Measurements from ENCODE around the gene TBC1D16.

Gene TBC1D16

DNA sequence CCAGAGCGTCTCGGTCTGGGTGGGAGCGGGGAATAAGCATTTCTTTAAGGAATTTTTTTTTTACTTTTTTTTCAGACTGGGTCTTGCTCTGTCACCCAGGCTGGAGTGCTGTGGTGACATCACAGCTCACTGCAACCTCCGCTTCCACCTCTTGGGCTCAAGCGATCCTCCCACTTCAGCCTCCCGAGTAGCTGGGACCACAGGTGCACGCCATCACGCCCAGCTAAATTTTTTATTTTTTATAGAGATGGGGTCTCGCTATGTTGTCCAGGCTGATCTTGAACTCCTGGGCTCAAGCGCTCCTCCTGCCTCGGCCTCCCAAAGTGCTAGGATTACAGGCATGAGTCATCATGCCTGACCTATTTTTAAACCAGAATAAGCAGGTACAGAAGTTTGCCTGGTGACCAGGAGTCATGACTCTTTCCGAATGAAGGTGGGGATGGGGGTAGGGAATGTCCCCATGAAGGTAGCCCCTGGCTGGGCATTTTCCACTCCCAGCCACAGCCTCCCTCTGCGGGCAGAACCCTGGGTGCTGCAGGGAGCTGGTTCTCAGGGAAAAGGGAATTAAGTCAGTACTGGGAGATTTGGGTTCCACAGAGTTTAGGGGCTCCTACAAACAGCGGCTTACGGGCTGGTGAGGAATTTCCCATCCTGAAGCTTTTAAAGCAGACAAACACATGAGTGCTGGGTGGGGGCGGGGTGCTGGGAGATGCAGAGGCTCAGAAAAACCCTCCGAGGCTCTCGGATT, 48.3 kb downstream of the TBC1D16 start:
- DNase-seq, result no peak

DNA sequence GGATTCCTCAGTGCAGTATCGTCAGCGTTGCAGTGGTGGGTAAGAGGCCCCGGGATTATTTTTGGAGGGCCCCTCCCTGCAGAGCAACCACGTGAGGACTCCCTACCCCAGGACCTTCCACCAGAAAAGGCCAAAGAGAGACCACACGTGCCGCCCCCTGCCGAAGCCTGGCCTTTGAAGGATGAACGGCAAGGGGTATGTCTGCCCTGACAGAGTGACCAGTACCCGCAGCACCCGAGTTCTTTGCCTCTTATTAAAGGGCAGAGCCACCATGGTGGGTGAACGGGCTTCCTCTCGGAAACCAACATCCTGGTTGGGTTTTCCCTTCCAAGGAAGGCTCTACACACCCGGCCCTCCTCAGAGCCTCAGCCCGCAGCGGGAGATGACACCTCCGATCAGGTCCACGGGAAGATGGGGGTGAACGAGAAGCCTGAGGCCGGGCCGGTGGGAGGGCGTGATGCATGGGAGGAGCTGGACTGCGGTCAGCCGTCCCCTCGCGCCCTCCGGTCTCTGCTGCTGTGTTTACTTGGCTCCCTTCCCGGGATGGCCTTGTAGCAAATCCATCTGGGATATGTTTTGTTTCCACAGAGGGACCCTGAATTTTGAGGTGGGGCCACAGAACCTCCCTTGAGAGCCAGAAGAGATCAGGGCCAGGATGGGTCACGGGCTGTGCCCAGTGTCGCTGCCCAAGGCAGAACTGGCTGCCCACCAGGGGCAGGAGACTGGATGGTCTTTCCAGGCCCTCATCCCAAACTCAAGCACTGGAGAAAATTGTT, 49.1 kb downstream of the TBC1D16 start:
- DNase-seq, result no peak

DNA sequence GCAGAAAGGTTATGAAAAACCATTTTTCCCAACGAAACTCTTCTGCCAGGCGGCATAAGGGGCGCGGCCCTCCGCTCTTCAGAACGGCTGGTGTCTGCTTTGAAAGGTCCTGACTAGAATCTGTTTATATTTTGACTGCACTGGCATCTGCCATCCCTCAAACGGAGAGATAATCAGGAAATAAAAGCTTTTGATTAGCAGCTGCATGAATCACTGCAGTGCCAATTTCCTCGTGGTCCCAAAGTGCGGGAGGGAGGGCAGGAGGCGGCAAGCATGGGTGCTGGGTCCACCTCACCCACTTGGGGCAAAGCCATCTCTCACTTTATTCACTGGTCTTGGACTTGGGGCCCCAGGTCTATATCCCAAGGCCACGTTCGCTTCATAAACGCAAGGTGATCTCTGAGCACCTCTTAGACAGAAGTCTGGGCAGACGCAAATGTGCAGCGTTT, 49.7 kb downstream of the TBC1D16 start:
- no peak for DNase-seq

DNA sequence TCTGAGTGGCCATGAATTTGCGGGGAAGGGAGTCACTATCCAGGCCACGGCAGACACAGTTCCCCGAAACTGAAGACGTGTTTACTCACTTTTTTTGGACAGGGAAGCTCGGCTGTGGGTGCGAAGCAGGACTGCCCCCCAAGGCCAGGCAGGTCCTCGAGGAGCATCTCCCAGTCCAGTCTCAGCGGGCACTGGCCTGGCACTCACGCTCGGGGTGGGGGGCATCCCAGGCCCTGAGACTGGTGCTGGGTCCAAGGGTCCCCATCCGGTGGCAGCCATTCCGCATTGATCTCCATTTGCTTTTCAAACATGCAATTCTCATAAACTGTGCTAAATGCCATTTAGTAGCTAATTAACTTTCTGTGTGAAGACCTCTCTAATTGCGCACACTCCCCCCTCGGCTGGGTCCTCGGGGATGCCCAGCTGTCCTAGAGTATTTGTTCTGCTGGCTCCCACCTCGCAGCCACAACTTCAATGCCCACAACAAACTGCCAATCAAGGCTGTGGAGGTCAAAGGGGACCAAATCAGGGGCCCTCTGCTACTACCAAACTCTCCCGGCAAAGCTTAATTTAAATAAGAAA, 50.2 kb downstream of the TBC1D16 start:
- DNase-seq, result no peak

DNA sequence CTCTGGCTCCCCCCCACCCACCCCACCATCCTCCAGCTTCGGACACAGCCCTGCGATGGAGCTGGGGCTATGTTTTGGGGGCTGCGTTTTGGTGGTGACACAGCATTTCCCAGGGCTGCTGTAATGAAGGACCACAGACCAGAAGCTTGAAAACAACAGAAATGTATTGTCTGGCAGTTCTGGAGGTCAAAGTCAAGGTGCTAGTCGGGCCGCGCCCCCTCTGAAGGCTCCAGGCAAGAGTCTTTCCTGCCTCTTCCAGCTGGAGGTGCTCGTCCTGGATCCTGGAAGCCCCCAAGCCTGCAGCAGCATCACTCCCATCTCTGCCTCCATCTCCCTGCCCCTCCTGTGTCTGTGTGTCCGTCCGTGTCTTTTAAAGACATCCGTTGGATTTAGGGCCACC, 50.8 kb downstream of the TBC1D16 start:
- DNase-seq, result no peak

DNA sequence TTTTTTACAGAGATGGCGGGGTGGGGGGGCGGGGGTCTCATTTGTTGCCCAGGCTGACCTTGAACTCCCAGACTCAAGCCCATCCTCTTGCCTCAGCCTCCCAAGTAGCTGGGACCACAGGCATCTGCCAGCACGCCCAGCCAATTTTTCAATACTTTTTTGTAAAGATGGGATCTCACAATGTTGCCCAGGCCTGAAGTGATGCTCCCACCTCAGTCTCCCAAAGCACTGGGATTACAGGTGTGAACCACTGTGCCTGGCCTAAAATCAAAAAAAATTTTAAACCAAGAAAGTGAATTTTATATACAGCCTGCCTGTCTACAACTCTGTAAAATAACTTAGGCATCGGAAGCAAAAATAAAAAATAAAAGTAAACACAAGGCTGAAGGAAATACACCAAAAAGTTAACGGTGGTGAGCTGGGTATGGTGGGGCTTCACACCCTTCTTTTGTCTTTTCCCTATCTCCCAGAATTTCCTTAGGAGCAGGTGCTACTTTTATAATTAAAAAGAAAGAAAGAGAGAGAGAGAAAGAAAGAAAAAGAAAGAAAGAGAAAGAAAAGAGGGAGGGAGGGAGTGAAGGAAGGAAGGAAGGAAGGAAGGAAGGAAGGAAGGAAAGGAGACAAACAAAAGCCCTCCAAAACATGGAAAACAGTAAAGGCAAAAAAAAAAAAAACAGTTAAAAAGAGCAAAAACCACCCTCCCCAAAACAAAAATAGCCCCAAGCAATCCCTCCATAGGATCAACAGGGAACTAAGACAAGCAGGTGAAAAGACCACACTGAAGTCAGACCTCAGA, 51.4 kb downstream of the TBC1D16 start:
- DNase-seq, result no peak

DNA sequence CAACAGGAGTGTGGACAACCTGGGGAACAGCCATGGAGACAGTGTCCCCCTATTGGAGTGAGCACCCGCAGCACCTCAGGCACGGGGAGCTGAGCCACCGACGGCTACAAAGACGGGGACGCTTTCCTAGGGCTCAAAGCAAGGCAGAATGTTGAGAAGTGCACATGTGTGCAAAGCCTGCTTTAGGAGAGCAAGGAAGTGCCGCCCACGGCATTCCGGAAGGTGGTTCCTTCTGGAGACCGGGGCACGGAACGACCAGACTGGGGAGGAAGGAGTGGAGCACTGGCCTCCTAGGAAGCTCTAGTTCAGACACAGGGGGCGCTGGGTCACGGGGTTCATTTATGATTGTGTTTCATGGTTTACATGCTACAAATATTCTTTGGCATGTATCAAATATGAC, 52.2 kb downstream of the TBC1D16 start:
- DNase-seq, result no peak

DNA sequence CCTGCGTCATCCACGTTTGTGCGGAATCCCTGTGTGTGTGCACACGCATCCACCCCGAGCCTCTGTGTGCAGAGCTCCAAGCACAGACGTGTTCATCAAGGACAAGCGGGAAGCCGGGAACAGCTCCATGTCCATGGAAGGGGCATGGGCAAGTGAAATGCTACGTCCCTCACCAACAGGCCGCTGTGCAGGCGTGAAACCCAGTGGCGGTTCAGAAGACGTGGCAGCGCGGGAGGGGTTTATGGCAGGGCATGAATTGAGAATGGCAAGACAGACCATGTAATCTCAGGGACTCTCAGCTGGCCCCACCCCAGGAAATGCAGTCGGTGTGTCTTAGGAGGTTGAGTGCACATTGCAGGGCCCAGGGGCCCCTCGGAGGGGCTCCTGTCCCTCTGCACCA, 52.7 kb downstream of the TBC1D16 start:
- DNase-seq, result no peak

DNA sequence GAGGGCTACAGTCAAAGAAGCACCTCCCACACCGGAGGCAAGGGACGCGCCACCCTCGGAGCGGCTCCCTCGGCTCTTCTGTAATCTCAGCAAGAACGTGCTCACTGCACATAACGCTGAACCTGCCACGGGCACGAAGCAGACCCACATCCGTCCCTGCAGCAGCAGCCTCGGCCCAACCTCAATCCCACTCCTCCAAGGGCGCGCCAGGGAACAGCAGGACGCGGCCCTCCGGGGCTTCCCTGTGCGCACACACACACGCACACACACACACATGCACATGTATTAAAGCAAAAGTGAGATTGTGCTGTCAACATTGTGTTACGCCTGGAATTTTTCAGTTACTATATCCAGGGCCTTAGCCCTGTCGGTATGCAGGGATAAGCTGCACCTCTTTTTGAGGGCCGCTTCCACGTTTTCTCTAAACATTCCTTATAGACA, 54.0 kb downstream of the TBC1D16 start:
- DNase-seq, result peak; percentile 63

DNA sequence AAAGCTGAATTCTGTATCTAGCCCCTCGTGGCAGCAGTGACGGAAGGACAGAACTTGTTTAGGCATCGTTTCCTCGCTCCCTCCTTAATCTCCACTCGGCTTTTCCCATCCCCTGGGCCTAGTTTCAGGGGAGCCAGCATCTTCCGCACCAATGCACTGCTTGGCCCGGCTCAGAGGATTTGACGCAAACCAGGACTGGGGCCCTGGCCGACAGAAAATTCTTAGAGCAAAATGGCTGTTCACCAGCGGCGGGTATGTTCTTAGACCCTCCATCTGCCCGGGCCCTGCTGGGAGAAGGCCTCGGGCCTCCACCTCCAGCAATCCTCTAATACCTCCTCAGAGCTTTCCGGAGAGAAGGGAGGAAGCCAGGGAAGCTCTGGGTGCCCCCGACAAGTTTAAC, 54.6 kb downstream of the TBC1D16 start:
- peak; percentile 67 for DNase-seq

DNA sequence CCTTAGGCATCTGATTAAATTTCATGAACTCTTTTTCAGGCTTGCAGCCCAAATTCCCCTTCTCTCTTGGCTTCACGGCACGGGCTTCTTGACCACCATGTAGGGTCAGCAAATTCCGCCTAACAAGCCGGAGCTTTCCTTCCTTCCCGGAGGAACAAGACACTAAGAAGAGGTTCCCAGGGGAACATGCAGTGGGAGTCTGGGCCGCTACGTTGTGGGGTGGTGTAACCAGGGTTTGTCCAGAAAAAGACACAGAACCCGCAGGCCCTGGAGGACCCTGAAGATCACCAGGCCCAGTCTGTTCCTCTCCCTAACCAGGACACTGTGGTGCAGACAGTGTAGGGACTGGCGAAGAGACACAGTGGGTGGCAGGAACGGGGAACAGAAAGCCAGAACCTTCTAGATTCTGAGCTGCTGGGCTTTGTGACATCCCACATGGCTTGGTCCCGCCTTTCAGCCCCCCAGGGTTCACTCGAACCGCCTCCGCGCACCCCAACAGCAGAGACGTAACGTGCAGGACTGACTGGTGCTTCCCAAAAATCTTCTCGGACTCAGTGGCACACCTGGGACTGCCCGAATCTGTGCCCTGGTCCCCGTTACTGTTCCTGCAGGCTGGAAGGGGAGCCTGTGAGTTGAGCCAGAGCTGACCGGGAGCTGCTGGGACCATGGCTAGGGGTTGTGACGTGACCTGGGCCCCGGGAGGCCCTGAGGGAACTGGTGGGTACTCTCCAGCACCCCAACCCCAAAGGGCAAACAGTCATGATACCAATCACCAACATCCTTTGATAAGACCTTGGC, 55.2 kb downstream of the TBC1D16 start:
- DNase-seq, result no peak

DNA sequence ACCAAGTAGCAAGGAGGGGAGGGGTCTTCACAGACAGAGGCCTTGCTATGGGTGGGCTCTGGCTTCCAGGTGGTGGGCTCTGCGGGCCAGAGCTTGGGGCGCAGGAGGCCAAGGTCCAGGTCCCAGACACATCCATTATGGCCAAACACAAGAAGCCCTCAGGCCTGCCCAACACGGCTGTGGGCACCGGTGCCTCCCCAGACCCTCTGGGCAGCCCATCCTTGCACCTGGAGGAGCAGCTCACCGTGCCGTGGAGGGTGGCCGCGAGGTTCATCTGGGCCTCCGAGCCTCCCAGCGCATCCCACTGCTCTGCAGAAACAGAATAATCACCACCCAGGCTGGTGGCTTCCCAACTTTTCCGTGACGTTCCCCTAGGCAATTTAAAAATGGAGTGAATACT, 55.9 kb downstream of the TBC1D16 start:
- no peak for DNase-seq

DNA sequence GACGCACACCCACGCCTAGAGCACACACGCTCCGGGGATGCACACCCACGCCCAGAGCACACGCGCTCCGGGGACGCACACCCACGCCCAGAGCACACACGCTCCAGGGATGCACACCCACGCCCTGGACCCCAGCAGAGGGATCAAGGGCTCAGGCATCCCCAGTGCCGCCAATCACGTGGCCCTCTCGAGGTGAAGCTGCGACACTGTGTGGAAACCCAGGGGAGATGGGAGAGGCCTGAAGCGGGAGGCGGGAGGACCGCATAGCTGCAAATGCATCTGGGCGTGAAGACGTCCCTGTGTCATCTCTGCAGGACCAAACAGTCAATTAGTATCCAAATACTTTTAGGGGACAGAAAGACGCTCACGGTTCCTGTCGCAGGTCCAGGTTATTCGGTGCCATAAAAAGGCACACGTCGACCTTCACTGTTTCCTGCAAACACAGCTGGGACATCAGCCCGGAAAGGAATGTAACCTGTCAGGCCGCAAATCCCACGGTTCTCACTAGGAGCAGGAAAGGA, 56.4 kb downstream of the TBC1D16 start:
- DNase-seq, result no peak

DNA sequence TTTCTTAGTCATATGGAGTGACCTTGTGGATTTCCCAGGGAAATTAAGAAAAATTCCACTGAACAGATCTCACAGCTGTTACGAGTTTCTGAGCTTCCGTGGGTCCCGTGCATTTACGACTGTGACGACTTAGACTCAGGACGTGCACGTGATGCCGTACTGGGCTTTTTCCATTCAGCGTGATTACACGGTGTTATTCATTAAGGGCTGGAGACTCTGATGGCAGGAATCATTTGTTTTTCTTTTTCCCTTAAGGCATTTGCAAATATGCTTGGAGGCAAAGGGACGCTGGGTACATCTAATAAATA, 57.2 kb downstream of the TBC1D16 start:
- no peak for DNase-seq

DNA sequence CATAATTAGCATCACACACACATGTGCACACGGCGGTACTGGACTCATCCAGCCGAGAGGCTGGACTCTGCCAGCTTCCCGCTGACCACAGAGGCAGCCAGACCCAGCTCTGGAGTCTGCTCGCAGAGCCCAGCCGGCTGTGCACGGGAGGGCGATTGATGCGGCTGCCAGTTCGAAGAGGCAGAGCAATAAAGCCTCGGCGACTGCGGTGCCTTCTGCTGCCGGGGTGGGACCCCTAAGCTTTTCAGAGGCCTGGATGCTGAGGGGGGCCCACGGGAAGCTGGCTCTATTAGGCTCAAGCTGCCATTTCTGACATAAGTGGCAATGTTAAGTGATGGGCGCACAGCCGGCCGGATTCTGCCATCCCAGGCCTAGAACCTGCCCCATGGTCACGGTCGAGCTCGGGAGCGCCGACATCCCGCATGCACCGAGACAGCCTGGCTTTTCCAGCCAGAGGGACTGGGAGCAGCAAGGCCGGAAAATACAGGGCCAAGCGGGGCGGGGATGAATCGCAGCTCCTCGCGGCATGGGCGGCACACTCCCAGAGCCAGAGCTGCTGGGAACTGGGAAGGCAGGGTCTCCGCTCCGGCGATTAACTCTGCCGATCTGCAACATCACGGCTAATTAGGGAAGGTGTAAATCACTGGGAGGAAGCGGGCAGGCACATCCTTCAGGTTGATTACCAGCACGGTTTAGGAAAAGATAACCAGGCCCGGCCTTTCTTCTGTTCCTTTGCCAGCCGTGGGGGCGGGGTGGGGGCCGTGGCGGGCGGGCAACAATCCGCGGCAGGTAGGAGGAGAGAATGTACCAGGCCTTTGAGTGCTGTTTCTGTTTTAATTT, 57.7 kb downstream of the TBC1D16 start:
- DNase-seq, result peak; percentile 84

DNA sequence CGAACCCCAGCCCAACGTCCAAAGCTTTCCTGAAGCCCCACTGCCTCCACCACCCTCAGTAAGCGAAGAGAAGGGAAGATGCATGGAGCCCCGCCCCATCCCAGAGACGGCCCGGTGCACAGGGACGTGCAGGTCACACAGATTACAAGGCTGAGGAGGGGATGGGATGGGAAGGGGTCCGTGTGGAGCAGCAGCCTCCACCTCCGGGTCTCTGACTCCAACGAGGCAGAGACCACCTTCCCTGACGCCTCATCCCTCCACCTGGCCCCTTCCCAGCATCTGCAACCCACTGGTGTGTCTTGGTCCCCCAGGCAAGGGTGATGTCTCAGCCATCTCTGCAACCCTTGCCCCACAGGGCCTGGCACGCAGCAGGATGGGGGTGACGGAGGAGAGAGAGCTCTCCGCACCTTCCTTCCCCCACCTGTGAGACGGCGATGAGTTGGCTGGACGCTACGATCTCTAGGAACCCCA, 58.5 kb downstream of the TBC1D16 start:
- no peak for DNase-seq

DNA sequence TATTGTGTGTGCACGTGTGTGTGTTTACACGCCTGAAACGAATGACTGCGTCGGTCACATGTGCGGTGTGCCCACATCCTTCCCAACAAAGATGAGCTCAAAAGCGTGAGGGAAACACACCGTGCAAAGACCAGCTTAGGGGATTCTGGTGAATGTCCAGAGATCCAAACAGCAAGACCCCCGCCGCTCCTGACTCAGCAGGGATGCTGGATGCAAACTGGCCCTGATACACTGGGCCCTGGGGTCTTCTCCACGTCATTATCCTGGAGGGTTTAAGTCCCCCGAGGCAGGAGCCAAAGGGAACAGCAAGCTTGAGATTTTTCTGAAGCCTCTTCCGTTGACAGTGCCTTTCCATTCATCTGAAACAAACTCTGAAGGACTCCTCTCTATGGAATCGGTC, 59.2 kb downstream of the TBC1D16 start:
- DNase-seq, result no peak

DNA sequence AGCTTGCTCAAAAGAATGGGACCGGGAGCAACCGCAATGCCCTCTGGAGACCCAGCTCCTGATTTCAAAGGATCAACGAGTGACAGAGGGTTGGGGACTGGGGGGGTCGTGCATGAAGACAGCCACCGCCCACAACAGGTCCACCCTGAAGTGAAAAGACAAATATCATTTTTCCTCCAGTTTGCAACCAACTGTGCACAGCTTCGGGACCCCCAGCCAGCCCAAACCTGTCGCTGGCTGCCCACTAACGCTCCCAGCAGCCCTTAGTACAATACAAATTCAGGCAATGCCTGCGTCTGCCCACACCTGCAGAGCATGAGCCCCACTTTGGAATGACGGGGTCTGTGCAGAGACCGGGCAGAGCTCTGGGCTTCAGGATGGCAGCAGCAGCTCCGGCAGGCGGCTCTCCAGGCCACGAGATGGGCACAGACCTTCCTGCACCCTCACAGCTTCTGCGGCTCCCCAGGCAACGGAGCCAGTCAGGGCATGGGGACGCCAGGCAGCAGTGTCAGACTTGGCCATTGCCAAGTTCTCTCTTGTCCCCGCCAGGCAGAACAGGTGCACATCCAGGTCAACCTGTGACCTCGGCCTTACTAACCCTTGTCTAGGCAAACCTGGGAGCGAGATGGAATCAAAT, 60.1 kb downstream of the TBC1D16 start:
- no peak for DNase-seq

DNA sequence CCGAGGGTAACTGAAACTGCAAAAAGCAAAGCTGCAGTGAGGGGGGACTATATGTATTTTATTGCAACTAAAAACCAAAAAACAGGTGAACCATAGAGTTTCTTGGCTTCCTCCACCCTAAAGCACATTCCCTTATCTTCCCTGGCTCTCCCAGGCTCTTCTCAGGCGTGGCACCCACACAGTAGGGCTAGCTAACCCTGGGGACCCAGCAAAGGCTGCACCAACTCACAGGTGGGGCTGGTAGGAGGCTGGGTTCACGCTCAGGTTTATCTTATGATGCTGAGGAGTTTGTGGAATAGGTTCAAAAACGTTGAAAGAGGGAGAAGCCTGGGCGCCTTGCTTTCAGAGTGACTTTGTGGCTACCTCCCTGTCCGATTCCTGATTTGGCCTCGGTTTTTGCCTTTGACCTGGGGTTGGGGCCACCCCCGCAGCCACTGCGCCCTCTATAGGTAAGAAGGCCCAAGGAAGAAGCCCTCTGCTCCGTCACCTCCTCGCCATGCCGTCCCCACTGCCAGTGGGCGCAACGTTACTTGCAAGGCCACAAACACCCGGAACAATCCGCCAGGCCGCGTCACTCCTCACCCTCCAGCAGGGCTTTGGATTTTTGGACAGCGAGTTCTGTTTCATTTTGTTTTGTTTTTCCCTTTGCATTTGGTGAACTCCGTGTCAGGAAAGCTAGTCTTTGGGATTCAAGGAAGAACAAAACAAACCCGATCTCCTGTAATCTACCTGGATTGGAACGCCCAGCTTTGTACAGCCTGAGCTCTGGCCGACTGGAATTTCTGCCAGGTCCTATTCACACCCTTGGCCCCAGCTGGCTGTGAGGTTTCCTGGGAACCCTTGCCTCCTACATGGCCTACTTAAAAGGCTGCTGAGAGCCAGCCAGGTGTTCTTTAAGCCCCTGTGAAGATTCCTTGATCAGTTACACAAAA, 60.8 kb downstream of the TBC1D16 start:
- peak; percentile 4 for DNase-seq
